Gastroesophageal sphincter (tissue), 4 donors: ENCODE data around the gene CIRBP. TPM values are rescaled to one million over a fixed set of nuclear protein-coding genes. Genes with fewer than 3 reads are reported as not detected.

ENCODE experiments used
- ATAC-seq: fragments of 150-250 bp; one replicate; pipeline ENCODE4 v1.9.1; 2016; ENCODE audit warnings: mild to moderate bottlenecking, moderate library complexity
- H3K27ac ChIP-seq, 4 donors: fragments of 200-600 bp; sonication (generic) in 3 of 4; 1 replicate in 3 of 4; 2 replicates in 1 of 4; pipeline ENCODE4 v1.5.1; 2016 to 2019
- H3K27me3 ChIP-seq: fragments of 200-600 bp; sonication (generic); one replicate; pipeline ENCODE4 v1.5.1; 2019
- H3K36me3 ChIP-seq, 2 donors: fragments of 200-600 bp; sonication (generic); one replicate each; pipeline ENCODE4 v1.5.1; 2019; ENCODE audit warnings: control low read depth in 1 of 2
- H3K4me1 ChIP-seq, 3 donors: fragments of 200-600 bp; sonication (generic); 1 replicate in 2 of 3; 2 replicates in 1 of 3; pipeline ENCODE4 v1.5.1; 2016 to 2019; ENCODE audit warnings: control low read depth in 2 of 3
- H3K4me3 ChIP-seq, 2 donors: fragments of 200-600 bp; sonication (generic); one replicate each; pipeline ENCODE4 v1.5.1; 2019; ENCODE audit warnings: mild to moderate bottlenecking in 1 of 2, moderate library complexity in 1 of 2
- H3K9me3 ChIP-seq, 3 donors: fragments of 200-600 bp; sonication (generic); one replicate each; pipeline ENCODE4 v1.5.1; 2017 to 2019; ENCODE audit warnings: control low read depth in 2 of 3
- CTCF ChIP-seq, 4 experiments: fragments of 200-600 bp in 2 of 4; fragments of 450-650 bp in 2 of 4; sonication (generic) in 1 of 4; IDR thresholded peaks; one replicate each; pipeline ENCODE4 v1.5.1; 2017 to 2019; ENCODE audit warnings: antibody characterized with exemption in 4 of 4, mild to moderate bottlenecking in 2 of 4, moderate library complexity in 2 of 4
- EP300 ChIP-seq: sonication (generic); formaldehyde crosslinking; IDR thresholded peaks from one replicate; pipeline ENCODE4 v1.6.1; 2017; ENCODE audit warnings: antibody characterized with exemption, mild to moderate bottlenecking
- POLR2A ChIP-seq, 2 donors: fragments of 450-650 bp; IDR thresholded peaks; one replicate each; pipeline ENCODE4 v1.6.1; 2017; ENCODE audit warnings: antibody characterized with exemption in 2 of 2, mild to moderate bottlenecking in 2 of 2, moderate library complexity in 1 of 2
- POLR2AphosphoS5 ChIP-seq: sonication (generic); formaldehyde crosslinking; IDR thresholded peaks from one replicate; pipeline ENCODE4 v1.6.1; 2017; ENCODE audit warnings: antibody characterized with exemption
- WGBS, 2 donors: methylation state at CpG; one replicate each; pipeline ENCODE4 v1.1.5; 2018; ENCODE audit warnings: low coverage in 1 of 2; 5-methylcytosine and 5-hydroxymethylcytosine counted together
- total RNA-seq, 4 donors: library from RNA; depleted of rRNA; stranded (reverse); fragments of >200 nt; gene quantifications; one replicate each; pipeline ENCODE4 v1.1.0, GENCODE V29; 2016

CIRBP gene
- total RNA-seq, 4 donors from 2014 or later, result 350 to 708 (median 559) TPM

GRCh38 chr19:1231729-1232637 lies 37.1 kb upstream of the CIRBP start:
- no peaks in the 10 kb centered on the region for H3K9me3 ChIP-seq
- H3K27me3 ChIP-seq, result peaks cover 10% of the 10 kb centered on the region
- no peak overlapping the region for H3K4me3 ChIP-seq
- peak; percentile 2 for ATAC-seq
- peak overlapping the region in 3 of 4 donors; percentile 50 to 57 (median 55) for H3K27ac ChIP-seq
- 74 to 90% methylated on average over 2 to 8 of the region's 15 CpGs for WGBS, 2 donors
- H3K36me3 ChIP-seq, result peaks cover 0 to 14% of the 10 kb centered on the region in 2 donors
- H3K4me1 ChIP-seq, result peaks cover 0 to 32% (median 13%) of the 10 kb centered on the region in 3 donors
- no peak for TF ChIP-seq POLR2AphosphoS5

DNA sequence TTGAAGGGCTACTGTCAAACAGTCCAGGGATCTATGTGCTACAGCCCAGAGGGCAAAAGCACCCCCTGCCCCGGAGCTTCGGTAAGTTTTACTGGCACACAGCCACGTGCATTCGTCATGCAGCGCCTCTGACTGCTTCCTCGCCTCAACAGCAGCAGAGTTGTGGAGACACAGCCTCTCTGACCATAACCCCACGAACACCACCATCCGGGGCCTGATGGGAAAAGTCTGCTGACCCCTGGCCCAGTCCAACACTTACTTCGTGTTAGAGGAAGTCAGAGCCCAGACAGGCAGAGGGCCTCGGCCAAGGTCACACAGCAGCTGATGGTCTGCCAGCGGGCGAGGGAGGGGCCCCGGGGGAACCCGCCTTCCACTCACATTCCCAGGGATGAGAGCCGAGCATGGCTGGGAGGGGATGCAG lies 36.5 kb upstream of the CIRBP start:
- H3K27me3 ChIP-seq, result peaks cover 15% of the 10 kb centered on the region
- H3K27ac ChIP-seq, result peak overlapping the region in 3 of 4 donors; percentile 50 to 57 (median 55)
- TF ChIP-seq POLR2AphosphoS5 (no peak), EP300 (no peak), CTCF (IDR thresholded peaks at IDR 0.05) (no peak), POLR2A (IDR thresholded peaks at IDR 0.05) (no peak)
- peaks cover 0 to 38% (median 17%) of the 10 kb centered on the region in 3 donors for H3K4me1 ChIP-seq
- H3K36me3 ChIP-seq, result peaks cover 0 to 7% of the 10 kb centered on the region in 2 donors
- H3K9me3 ChIP-seq, result no peaks in the 10 kb centered on the region
- WGBS, 2 donors, result no CpG with 5 or more reads among the region's 15 CpGs
- ATAC-seq, result peak; percentile 29
- H3K4me3 ChIP-seq, result no peak overlapping the region

DNA sequence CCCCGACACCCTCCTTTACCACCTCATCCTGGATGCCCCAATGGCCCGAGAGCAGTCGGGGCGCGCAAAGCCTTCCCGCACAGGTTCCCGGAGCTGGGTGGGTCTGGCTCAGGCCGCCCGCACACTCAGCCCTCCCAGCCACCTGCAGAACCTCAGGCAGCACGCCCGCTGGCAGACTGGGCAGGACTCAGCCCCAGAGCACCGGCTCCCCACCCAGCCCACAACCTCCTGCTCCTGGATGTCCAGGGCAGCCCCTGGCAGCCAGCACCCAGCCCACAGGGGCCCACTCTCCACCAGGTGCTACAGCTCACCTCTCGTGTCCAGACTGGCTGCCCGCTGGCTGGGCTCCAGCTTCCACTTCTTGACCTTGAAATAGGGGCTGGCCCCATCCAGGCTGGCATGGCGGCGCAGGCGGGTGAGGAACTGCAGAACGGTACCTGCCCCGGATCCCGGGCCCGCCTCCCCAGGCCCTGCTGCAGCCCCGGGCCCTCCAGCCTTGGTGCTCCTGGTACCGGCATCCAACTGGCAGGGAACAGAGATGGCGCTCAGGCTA lies 35.9 kb upstream of the CIRBP start:
- ATAC-seq, result no peak

DNA sequence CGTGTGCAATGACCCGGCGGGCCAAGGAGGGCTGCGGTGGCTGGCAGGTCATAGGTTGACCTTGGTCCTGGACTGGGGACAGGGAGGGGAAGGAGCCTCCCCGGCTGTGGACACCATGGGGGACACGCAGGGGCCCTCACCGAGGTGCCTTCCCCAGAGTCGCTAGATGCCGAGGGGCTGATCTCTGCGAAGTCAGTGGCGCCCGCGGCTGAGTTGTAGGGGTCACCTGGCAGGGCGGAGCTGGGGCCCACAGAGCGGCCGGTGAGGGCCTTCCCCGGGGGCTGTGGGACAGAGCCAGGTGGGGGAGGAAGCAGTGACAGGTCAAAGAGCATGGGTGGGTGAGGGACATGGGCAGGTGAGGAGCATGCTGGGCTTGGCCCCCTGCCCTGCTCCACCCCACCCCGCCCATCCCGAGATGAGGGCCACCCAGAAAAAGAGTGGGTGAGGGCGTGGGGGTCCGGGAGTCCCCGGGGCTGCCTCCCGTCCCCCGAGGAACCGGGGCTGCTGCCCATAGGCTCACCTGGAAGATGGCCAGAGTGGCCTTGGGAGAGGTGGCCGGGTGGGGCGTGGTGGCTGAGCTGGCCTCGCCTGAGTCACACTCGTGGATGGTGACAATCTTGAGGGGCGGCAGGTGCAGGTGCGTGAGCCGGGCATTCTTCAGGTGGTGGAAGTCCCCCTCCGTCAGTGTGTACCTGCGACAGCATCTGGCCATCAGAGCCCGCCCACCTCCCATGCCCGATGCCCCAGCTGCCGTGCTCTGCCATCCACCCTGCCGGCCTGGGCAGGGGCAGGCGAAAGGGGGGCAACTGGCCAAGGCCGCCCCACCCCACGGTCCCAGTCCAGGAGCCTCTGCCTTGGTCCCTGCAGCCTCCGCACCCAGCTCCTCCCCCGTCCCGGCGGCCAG lies 34.8 kb upstream of the CIRBP start:
- 90% methylated on average over 15 of the region's 45 CpGs; no CpG with 5 or more reads in 1 of the 2 donors for WGBS, 2 donors
- ATAC-seq, result no peak

More for the DNA sequence above, 35.9 kb upstream of the CIRBP start:
- H3K9me3 ChIP-seq, result no peaks in the 10 kb centered on the region
- H3K27me3 ChIP-seq, result peaks cover 15% of the 10 kb centered on the region
- H3K36me3 ChIP-seq, result peaks cover 0 to 2% of the 10 kb centered on the region in 2 donors
- WGBS, 2 donors, result 77% methylated on average over 6 of the region's 24 CpGs; no CpG with 5 or more reads in 1 of the 2 donors
- peaks cover 0 to 41% (median 18%) of the 10 kb centered on the region in 3 donors for H3K4me1 ChIP-seq
- no peak overlapping the region for H3K4me3 ChIP-seq
- H3K27ac ChIP-seq, result peak overlapping the region in 3 of 4 donors; percentile 50 to 57 (median 55)
- no peak for TF ChIP-seq EP300
- no peak for TF ChIP-seq POLR2AphosphoS5
- TF ChIP-seq POLR2A (IDR thresholded peaks at IDR 0.05), result no peak
- TF ChIP-seq CTCF (IDR thresholded peaks at IDR 0.05), result no peak

More for the DNA sequence above, 34.8 kb upstream of the CIRBP start:
- Histone ChIP-seq H3K27me3 (peaks cover 15% of the 10 kb centered on the region), H3K4me1 (peaks cover 0 to 49% (median 21%) of the 10 kb centered on the region in 3 donors), H3K4me3 (no peak overlapping the region), H3K27ac (no peak overlapping the region), H3K9me3 (no peaks in the 10 kb centered on the region), H3K36me3 (no peaks in the 10 kb centered on the region)
- no peak for TF ChIP-seq POLR2AphosphoS5
- no peak for TF ChIP-seq EP300
- no peak for TF ChIP-seq CTCF (IDR thresholded peaks at IDR 0.05)
- no peak for TF ChIP-seq POLR2A (IDR thresholded peaks at IDR 0.05)
